Ectodermal cell (in vitro differentiated cells): ENCODE measurements around the gene HOXC5.

Source experiments
- H3K27ac ChIP-seq: 2 replicates; pipeline ENCODE4 v1.7.0; 2013; ENCODE audit warnings: mild to moderate bottlenecking, low read depth, low read length; ENCODE audit not compliant: insufficient read depth, poor library complexity, severe bottlenecking
- H3K27me3 ChIP-seq: 2 replicates; pipeline ENCODE4 v1.7.0; 2013; ENCODE audit warnings: mild to moderate bottlenecking, low read length; ENCODE audit not compliant: insufficient read depth, control insufficient read depth, poor library complexity, severe bottlenecking
- H3K36me3 ChIP-seq: one replicate; pipeline ENCODE4 v1.7.0; 2013; ENCODE audit warnings: low read length; ENCODE audit not compliant: control insufficient read depth, insufficient read depth
- H3K4me1 ChIP-seq: one replicate; pipeline ENCODE4 v1.7.0; 2013; ENCODE audit warnings: low read length; ENCODE audit not compliant: control insufficient read depth, insufficient read depth
- H3K4me3 ChIP-seq: 2 replicates; pipeline ENCODE4 v1.7.0; 2013; ENCODE audit warnings: low read depth, low read length, control low read depth; ENCODE audit not compliant: insufficient read depth
- H3K9me3 ChIP-seq: 2 replicates; pipeline ENCODE4 v1.7.0; 2013; ENCODE audit warnings: mild to moderate bottlenecking, low read length, moderate library complexity; ENCODE audit not compliant: control insufficient read depth
- WGBS, 2 experiments: methylation state at CpG; one replicate each; pipeline ENCODE4 v1.1.7; 2013; ENCODE audit warnings: missing lambda C conversion rate in 2 of 2; 5-methylcytosine and 5-hydroxymethylcytosine counted together

HOXC5 gene

GRCh38 chr12:54022960-54023884 is 9.6 kb upstream of the HOXC5 start:
- H3K36me3 ChIP-seq = no peaks in the 10 kb centered on the region
- WGBS, 2 experiments = 12 to 15% methylated on average over 7 to 8 of the region's 8 CpGs

GRCh38 chr12:54024127-54024526 is 8.7 kb upstream of the HOXC5 start:
- WGBS, 2 experiments = 1 to 2% methylated on average over 17 of the region's 17 CpGs
- H3K27me3 ChIP-seq = peaks cover 100% of the 10 kb centered on the region
- H3K9me3 ChIP-seq = no peaks in the 10 kb centered on the region
- no peaks in the 10 kb centered on the region for H3K4me1 ChIP-seq
- no peak overlapping the region for H3K4me3 ChIP-seq
- no peaks in the 10 kb centered on the region for H3K36me3 ChIP-seq
- H3K27ac ChIP-seq = no peak overlapping the region

More at GRCh38 chr12:54022960-54023884, 9.6 kb upstream of the HOXC5 start:
- peaks cover 100% of the 10 kb centered on the region for H3K27me3 ChIP-seq
- H3K27ac ChIP-seq = no peak overlapping the region
- peaks cover 2% of the 10 kb centered on the region for H3K4me1 ChIP-seq
- no peak overlapping the region for H3K4me3 ChIP-seq
- no peaks in the 10 kb centered on the region for H3K9me3 ChIP-seq

- Histone ChIP-seq H3K4me1 (no peaks in the 10 kb centered on the region), H3K27ac (no peak overlapping the region), H3K36me3 (no peaks in the 10 kb centered on the region), H3K27me3 (peaks cover 100% of the 10 kb centered on the region), H3K9me3 (no peaks in the 10 kb centered on the region), H3K4me3 (no peak overlapping the region)
- WGBS, 2 experiments = 25 to 30% methylated on average over 5 of the region's 5 CpGs
Observed at GRCh38 chr12:54024581-54025305, 8.1 kb upstream of the HOXC5 start.

GRCh38 chr12:54025499-54026405 is 7.1 kb upstream of the HOXC5 start:
- no peaks in the 10 kb centered on the region for H3K36me3 ChIP-seq
- 10 to 11% methylated on average over 6 to 7 of the region's 7 CpGs for WGBS, 2 experiments
- peaks cover 100% of the 10 kb centered on the region for H3K27me3 ChIP-seq
- no peaks in the 10 kb centered on the region for H3K9me3 ChIP-seq
- H3K4me1 ChIP-seq = no peaks in the 10 kb centered on the region
- H3K4me3 ChIP-seq = no peak overlapping the region
- no peak overlapping the region for H3K27ac ChIP-seq

- Histone ChIP-seq H3K27me3 (peaks cover 100% of the 10 kb centered on the region), H3K4me3 (no peak overlapping the region), H3K4me1 (no peaks in the 10 kb centered on the region), H3K9me3 (no peaks in the 10 kb centered on the region), H3K27ac (no peak overlapping the region), H3K36me3 (no peaks in the 10 kb centered on the region)
- WGBS, 2 experiments = 15 to 16% methylated on average over 19 to 20 of the region's 22 CpGs
Observed at GRCh38 chr12:54026640-54027441, 6.0 kb upstream of the HOXC5 start.

- Histone ChIP-seq H3K4me3 (no peak overlapping the region), H3K4me1 (no peaks in the 10 kb centered on the region), H3K27me3 (peaks cover 100% of the 10 kb centered on the region), H3K27ac (no peak overlapping the region), H3K9me3 (no peaks in the 10 kb centered on the region), H3K36me3 (no peaks in the 10 kb centered on the region)
- WGBS, 2 experiments = 37 to 41% methylated on average over 3 of the region's 3 CpGs
Observed at GRCh38 chr12:54027442-54027786, 5.4 kb upstream of the HOXC5 start.

- no peaks in the 10 kb centered on the region for H3K9me3 ChIP-seq
- H3K4me3 ChIP-seq = no peak within 1 kb of the TSS
- H3K36me3 ChIP-seq = no peaks in the 10 kb centered on the region
- peaks cover 100% of the 10 kb centered on the region for H3K27me3 ChIP-seq
- no peak within 1 kb of the TSS for H3K27ac ChIP-seq
- peaks cover 3% of the 10 kb centered on the region for H3K4me1 ChIP-seq
- WGBS, 2 experiments = 6% methylated on average over 36 of the region's 36 CpGs
Observed at GRCh38 chr12:54028314-54029201, 4.3 kb upstream of the HOXC5 start, which contains the start of gene HOXC6. Gene HOXC6 (plus strand): TSS chr12:54028440. CDS start chr12:54028522, 82 bp downstream.

- H3K4me1 ChIP-seq = peaks cover 3% of the 10 kb centered on the region
- H3K4me3 ChIP-seq = no peak overlapping the region
- H3K27me3 ChIP-seq = peaks cover 100% of the 10 kb centered on the region
- H3K9me3 ChIP-seq = no peaks in the 10 kb centered on the region
- no peaks in the 10 kb centered on the region for H3K36me3 ChIP-seq
- no peak overlapping the region for H3K27ac ChIP-seq
- 1 to 2% methylated on average over 52 to 53 of the region's 53 CpGs for WGBS, 2 experiments
Observed at GRCh38 chr12:54029529-54030441, 3.1 kb upstream of the HOXC5 start.
